HepG2 (cell line): ENCODE data around the gene NFKBIA.

Experiments
- GABPA ChIP-seq, 2 experiments: IDR thresholded peaks; 2 replicates each; pipeline ENCODE4 v1.6.1; 2011 to 2016; ENCODE audit warnings: low read depth in 2 of 2, low read length in 1 of 2, missing biosample characterization in 1 of 2, missing genetic modification characterization in 1 of 2
- ZNF354B ChIP-seq: sonication (generic); formaldehyde crosslinking; IDR thresholded peaks from 2 replicates; pipeline ENCODE4 v1.8.0; 2022; ENCODE audit warnings: mild to moderate bottlenecking, missing genetic modification reagents
- TF ChIP-seq, protein P1 (sequence below): sonication (generic); formaldehyde crosslinking; conservative IDR thresholded peaks from 2 replicates; pipeline ENCODE4 v1.8.0; 2022; ENCODE audit warnings: missing genetic modification reagents
- TF ChIP-seq, protein P2 (sequence below): sonication (generic); formaldehyde crosslinking; IDR thresholded peaks from 2 replicates; pipeline ENCODE4 v1.5.1; 2020; ENCODE audit warnings: mild to moderate bottlenecking, missing genetic modification reagents, moderate library complexity
- TF ChIP-seq, protein P3 (sequence below): fragments of 450-650 bp; IDR thresholded peaks from 2 replicates; pipeline ENCODE4 v1.6.1; 2017; ENCODE audit warnings: mild to moderate bottlenecking

DNA sequence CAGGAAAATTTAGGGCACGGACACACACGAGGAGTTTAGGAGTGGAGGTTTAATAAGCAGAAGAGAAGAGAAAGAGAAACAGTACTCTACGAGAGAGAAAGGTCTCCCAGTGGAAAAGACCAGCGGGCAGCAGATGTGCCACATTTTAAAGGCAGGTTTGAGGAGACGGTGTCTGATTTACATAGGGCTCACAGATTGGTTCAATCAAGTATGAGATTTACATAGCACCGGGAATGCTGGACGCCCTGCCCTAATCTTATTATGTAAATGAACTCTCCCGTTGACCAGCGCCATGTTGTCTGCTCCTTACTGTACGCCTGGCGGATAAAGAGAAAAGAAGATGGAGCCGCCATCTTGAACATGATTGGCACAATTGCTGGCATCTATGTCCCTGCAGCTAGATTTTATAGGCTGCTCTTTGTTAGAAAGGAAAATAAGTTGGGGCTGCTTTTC lies 17.9 kb downstream of the NFKBIA start:
- TF ChIP-seq, protein P1, sequence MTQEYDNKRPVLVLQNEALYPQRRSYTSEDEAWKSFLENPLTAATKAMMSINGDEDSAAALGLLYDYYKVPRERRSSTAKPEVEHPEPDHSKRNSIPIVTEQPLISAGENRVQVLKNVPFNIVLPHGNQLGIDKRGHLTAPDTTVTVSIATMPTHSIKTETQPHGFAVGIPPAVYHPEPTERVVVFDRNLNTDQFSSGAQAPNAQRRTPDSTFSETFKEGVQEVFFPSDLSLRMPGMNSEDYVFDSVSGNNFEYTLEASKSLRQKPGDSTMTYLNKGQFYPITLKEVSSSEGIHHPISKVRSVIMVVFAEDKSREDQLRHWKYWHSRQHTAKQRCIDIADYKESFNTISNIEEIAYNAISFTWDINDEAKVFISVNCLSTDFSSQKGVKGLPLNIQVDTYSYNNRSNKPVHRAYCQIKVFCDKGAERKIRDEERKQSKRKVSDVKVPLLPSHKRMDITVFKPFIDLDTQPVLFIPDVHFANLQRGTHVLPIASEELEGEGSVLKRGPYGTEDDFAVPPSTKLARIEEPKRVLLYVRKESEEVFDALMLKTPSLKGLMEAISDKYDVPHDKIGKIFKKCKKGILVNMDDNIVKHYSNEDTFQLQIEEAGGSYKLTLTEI (CRISPR knock-in tag), result no peak
- TF ChIP-seq, protein P2, sequence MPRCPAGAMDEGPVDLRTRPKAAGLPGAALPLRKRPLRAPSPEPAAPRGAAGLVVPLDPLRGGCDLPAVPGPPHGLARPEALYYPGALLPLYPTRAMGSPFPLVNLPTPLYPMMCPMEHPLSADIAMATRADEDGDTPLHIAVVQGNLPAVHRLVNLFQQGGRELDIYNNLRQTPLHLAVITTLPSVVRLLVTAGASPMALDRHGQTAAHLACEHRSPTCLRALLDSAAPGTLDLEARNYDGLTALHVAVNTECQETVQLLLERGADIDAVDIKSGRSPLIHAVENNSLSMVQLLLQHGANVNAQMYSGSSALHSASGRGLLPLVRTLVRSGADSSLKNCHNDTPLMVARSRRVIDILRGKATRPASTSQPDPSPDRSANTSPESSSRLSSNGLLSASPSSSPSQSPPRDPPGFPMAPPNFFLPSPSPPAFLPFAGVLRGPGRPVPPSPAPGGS (CRISPR knock-in tag), result no peak
- TF ChIP-seq, protein P3, sequence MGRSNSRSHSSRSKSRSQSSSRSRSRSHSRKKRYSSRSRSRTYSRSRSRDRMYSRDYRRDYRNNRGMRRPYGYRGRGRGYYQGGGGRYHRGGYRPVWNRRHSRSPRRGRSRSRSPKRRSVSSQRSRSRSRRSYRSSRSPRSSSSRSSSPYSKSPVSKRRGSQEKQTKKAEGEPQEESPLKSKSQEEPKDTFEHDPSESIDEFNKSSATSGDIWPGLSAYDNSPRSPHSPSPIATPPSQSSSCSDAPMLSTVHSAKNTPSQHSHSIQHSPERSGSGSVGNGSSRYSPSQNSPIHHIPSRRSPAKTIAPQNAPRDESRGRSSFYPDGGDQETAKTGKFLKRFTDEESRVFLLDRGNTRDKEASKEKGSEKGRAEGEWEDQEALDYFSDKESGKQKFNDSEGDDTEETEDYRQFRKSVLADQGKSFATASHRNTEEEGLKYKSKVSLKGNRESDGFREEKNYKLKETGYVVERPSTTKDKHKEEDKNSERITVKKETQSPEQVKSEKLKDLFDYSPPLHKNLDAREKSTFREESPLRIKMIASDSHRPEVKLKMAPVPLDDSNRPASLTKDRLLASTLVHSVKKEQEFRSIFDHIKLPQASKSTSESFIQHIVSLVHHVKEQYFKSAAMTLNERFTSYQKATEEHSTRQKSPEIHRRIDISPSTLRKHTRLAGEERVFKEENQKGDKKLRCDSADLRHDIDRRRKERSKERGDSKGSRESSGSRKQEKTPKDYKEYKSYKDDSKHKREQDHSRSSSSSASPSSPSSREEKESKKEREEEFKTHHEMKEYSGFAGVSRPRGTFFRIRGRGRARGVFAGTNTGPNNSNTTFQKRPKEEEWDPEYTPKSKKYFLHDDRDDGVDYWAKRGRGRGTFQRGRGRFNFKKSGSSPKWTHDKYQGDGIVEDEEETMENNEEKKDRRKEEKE, result no peak
- no peak for TF ChIP-seq ZNF354B (CRISPR knock-in tag)
- no peak for TF ChIP-seq GABPA (IDR thresholded peaks at IDR 0.05; ENCODE audit: low read depth, low read length)
- TF ChIP-seq GABPA (CRISPR knock-in tag; IDR thresholded peaks at IDR 0.05; ENCODE audit: low read depth), result no peak
